GM23248 (cell line): ENCODE data around the gene IFNAR2. TPM values are rescaled to one million over a fixed set of nuclear protein-coding genes. Genes with fewer than 3 reads are reported as not detected.

ENCODE experiments used
- DNase-seq: peaks from one replicate; pipeline ENCODE4 v3.0.0-alpha.2; 2015
- H2AFZ ChIP-seq: fragments of 200-600 bp; sonication (generic); 2 replicates; pipeline ENCODE4 v1.6.1; 2016; ENCODE audit warnings: antibody characterized with exemption
- H3F3A ChIP-seq: fragments of 200-600 bp; sonication (generic); 2 replicates; pipeline ENCODE4 v1.6.1; 2016; ENCODE audit warnings: mild to moderate bottlenecking, antibody characterized with exemption, mixed run types; ENCODE audit not compliant: insufficient read depth
- H3K27ac ChIP-seq: fragments of 200-600 bp; sonication (generic); 2 replicates; pipeline ENCODE4 v1.5.1; 2016; ENCODE audit warnings: mild to moderate bottlenecking
- H3K27me3 ChIP-seq: fragments of 200-600 bp; sonication (generic); replicated peaks from 2 replicates; pipeline ENCODE4 v1.6.1; 2016; ENCODE audit warnings: mild to moderate bottlenecking; ENCODE audit not compliant: insufficient read depth
- H3K36me3 ChIP-seq: fragments of 200-600 bp; sonication (generic); 2 replicates; pipeline ENCODE4 v1.6.1; 2016; ENCODE audit warnings: low read depth, mild to moderate bottlenecking
- H3K4me1 ChIP-seq: fragments of 200-600 bp; sonication (generic); 2 replicates; pipeline ENCODE4 v1.6.1; 2016; ENCODE audit warnings: mild to moderate bottlenecking; ENCODE audit not compliant: insufficient read depth
- H3K4me2 ChIP-seq: fragments of 200-600 bp; sonication (generic); one replicate; pipeline ENCODE4 v1.6.1; 2016; ENCODE audit warnings: mild to moderate bottlenecking; ENCODE audit not compliant: unreplicated experiment
- H3K4me3 ChIP-seq: fragments of 200-600 bp; sonication (generic); 2 replicates; pipeline ENCODE4 v1.5.1; 2016; ENCODE audit warnings: mild to moderate bottlenecking
- H3K79me2 ChIP-seq: fragments of 200-600 bp; sonication (generic); 2 replicates; pipeline ENCODE4 v1.6.1; 2016; ENCODE audit warnings: mild to moderate bottlenecking; ENCODE audit not compliant: insufficient read depth
- H3K9ac ChIP-seq: fragments of 200-600 bp; sonication (generic); 2 replicates; pipeline ENCODE4 v1.6.1; 2016; ENCODE audit warnings: mild to moderate bottlenecking
- H3K9me2 ChIP-seq: fragments of 200-600 bp; sonication (generic); 2 replicates; pipeline ENCODE4 v1.6.1; 2016; ENCODE audit warnings: mixed run types, mild to moderate bottlenecking, moderate library complexity; ENCODE audit not compliant: insufficient read depth
- H3K9me3 ChIP-seq: fragments of 200-600 bp; sonication (generic); one replicate; pipeline ENCODE4 v1.6.1; 2017; ENCODE audit warnings: low read depth
- H4K20me1 ChIP-seq: fragments of 200-600 bp; sonication (generic); 2 replicates; pipeline ENCODE4 v1.6.0; 2016; ENCODE audit not compliant: insufficient read depth
- EZH2 ChIP-seq: fragments of 200-600 bp; sonication (generic); IDR thresholded peaks from 2 replicates; pipeline ENCODE4 v1.6.1; 2018; ENCODE audit warnings: antibody characterized with exemption, mild to moderate bottlenecking; ENCODE audit not compliant: insufficient read depth, poor library complexity, severe bottlenecking
- EZH2phosphoT487 ChIP-seq: fragments of 200-600 bp; sonication (generic); IDR thresholded peaks from 2 replicates; pipeline ENCODE4 v1.6.1; 2018; ENCODE audit warnings: antibody characterized with exemption, moderate library complexity, mild to moderate bottlenecking, low read depth; ENCODE audit not compliant: insufficient read depth
- WGBS, 2 experiments: methylation state at CpG; one replicate each; pipeline ENCODE4 v1.1.6; 2015 to 2017; ENCODE audit warnings: low lambda C conversion rate in 2 of 2, low coverage in 1 of 2; ENCODE audit errors: missing lambda C conversion rate in 2 of 2; 5-methylcytosine and 5-hydroxymethylcytosine counted together
- in situ Hi-C: fragments of 300-500 bp; cut with MboI; formaldehyde crosslinking; loops from 2 replicates; pipeline ENCODE4 v1.15.0; 2020
- polyA plus RNA-seq: library from polyadenylated mRNA; unstranded; fragments of >200 nt; fragmentation: Nextera tagmentation; extraction: Ambion mirVana; gene quantifications from 2 replicates; pipeline ENCODE4 v1.2.1, GENCODE V29; 2016
- total RNA-seq: library from RNA; depleted of rRNA; stranded (reverse); fragments of >200 nt; shearing (Covaris generic); gene quantifications from 2 replicates; pipeline ENCODE4 v1.2.3, GENCODE V29; 2014

The IFNAR2 gene
- total and polyA plus RNA-seq, 2 experiments from 2014 or later: 4.0 to 21.8 TPM

GRCh38 chr21:33232291-33233034 is 2.7 kb downstream of the IFNAR2 start:
- no peaks in the 10 kb centered on the region for H3K36me3 ChIP-seq
- H3K79me2 ChIP-seq: peaks cover 52% of the 10 kb centered on the region
- no peak overlapping the region for H3K27ac ChIP-seq
- 0 out of 2 replicates have a peak, but pooled peaks cover 4% of the 10 kb centered on the region for H3F3A ChIP-seq
- H2AFZ ChIP-seq: no peak overlapping the region
- 76 to 82% methylated on average over 5 of the region's 5 CpGs for WGBS, 2 experiments
- no peak overlapping the region for H3K4me3 ChIP-seq
- TF ChIP-seq EZH2phosphoT487: no peak
- no peak for TF ChIP-seq EZH2
- H3K9me2 ChIP-seq: no peaks in the 10 kb centered on the region
- H4K20me1 ChIP-seq: no peaks in the 10 kb centered on the region
- no peaks in the 10 kb centered on the region for H3K9me3 ChIP-seq
- H3K27me3 ChIP-seq: no peaks in the 10 kb centered on the region
- peaks cover 5% of the 10 kb centered on the region; the same call in 1 of the 2 replicates for H3K4me1 ChIP-seq
- H3K9ac ChIP-seq: no peak overlapping the region
- in situ Hi-C loops: no loop called here
- DNase-seq: no peak
- no peak overlapping the region for H3K4me2 ChIP-seq

DNA sequence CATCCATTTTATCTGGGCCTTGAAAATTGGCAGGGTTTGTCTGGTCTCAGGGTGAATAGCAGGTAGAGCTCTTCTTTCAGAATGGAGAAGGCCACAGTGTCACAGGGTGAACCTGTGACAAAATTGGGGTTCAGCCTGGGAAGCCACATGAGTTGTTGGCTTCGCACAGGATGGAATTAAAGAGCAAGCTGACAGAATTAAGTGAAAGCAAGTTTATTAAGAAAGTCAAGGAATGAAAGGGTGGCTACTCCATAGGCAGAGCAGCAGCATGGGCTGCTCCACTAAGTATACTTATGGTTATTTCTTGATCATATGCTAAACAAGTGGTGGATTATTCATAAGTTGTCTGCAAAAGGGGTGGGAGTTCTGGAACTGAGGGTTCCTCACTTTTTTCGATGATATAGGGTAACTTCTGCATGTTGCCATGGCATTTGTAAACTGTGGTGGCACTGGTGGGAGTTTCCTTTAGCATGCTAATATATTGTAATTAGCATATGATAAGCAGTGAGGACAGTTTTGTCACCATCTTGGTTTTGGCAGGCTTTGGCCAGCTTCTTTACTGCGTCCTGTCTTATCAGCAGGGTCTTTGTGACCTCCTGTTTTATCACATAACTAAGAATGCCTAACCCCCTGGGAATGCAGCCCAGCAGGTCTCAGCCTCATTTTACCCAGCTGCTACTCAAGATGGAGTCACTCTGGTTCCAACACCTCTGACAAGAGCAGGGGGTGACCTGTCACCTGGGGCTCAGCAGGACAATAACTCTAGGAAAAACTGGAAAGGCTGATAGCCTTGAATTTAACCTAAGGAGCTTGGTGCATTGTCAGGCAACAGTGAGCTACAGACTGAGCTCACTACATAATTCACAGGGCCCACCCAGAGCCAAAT is 5.1 kb downstream of the IFNAR2 start:
- no peaks in the 10 kb centered on the region for H3K9me3 ChIP-seq
- no peak overlapping the region for H3K4me3 ChIP-seq
- no peak for DNase-seq
- peaks cover 10% of the 10 kb centered on the region; the same call in 1 of the 2 replicates for H3F3A ChIP-seq
- no peak for TF ChIP-seq EZH2
- no peak for TF ChIP-seq EZH2phosphoT487
- H2AFZ ChIP-seq: no peak overlapping the region
- H3K79me2 ChIP-seq: peaks cover 56% of the 10 kb centered on the region
- 96 to 98% methylated on average over 3 of the region's 3 CpGs for WGBS, 2 experiments
- in situ Hi-C loops: no loop called here
- no peak overlapping the region for H3K4me2 ChIP-seq
- no peaks in the 10 kb centered on the region for H3K27me3 ChIP-seq
- H3K9me2 ChIP-seq: no peaks in the 10 kb centered on the region
- no peak overlapping the region for H3K9ac ChIP-seq
- no peak overlapping the region for H3K27ac ChIP-seq
- peaks cover 9% of the 10 kb centered on the region for H3K4me1 ChIP-seq
- no peaks in the 10 kb centered on the region; the same call in 1 of the 2 replicates for H4K20me1 ChIP-seq
- H3K36me3 ChIP-seq: no peaks in the 10 kb centered on the region

- H4K20me1 ChIP-seq: no peaks in the 10 kb centered on the region; the same call in 1 of the 2 replicates
- 98% methylated on average over 6 of the region's 6 CpGs for WGBS, 2 experiments
- in situ Hi-C loops: no loop called here
These were observed 6.4 kb downstream of the IFNAR2 start for GRCh38 chr21:33236013-33236686.

GRCh38 chr21:33236766-33237165 is 7.0 kb downstream of the IFNAR2 start:
- TF ChIP-seq EZH2phosphoT487 (no peak), EZH2 (no peak)
- in situ Hi-C loops: no loop called here
- no peak overlapping the region for H3K27ac ChIP-seq
- H3K4me1 ChIP-seq: peaks cover 5% of the 10 kb centered on the region
- H3K79me2 ChIP-seq: peaks cover 43% of the 10 kb centered on the region
- H3K9ac ChIP-seq: no peak overlapping the region
- no peak overlapping the region for H3K4me3 ChIP-seq
- no peaks in the 10 kb centered on the region for H3K36me3 ChIP-seq
- H3K9me3 ChIP-seq: no peaks in the 10 kb centered on the region
- no peaks in the 10 kb centered on the region; the same call in 1 of the 2 replicates for H4K20me1 ChIP-seq
- peaks cover 6% of the 10 kb centered on the region; the same call in 1 of the 2 replicates for H3F3A ChIP-seq
- H2AFZ ChIP-seq: no peak overlapping the region
- H3K9me2 ChIP-seq: no peaks in the 10 kb centered on the region
- no peak for DNase-seq
- 79 to 87% methylated on average over 2 of the region's 2 CpGs for WGBS, 2 experiments
- H3K27me3 ChIP-seq: no peaks in the 10 kb centered on the region
- no peak overlapping the region for H3K4me2 ChIP-seq

More at GRCh38 chr21:33236013-33236686, 6.4 kb downstream of the IFNAR2 start:
- no peaks in the 10 kb centered on the region for H3K9me2 ChIP-seq
- peaks cover 8% of the 10 kb centered on the region for H3K4me1 ChIP-seq
- H3K79me2 ChIP-seq: peaks cover 49% of the 10 kb centered on the region
- no peaks in the 10 kb centered on the region for H3K9me3 ChIP-seq
- no peak overlapping the region for H2AFZ ChIP-seq
- no peak overlapping the region for H3K4me2 ChIP-seq
- H3K9ac ChIP-seq: no peak overlapping the region
- H3K27ac ChIP-seq: no peak overlapping the region
- no peaks in the 10 kb centered on the region for H3K36me3 ChIP-seq
- no peak overlapping the region for H3K4me3 ChIP-seq
- no peak for TF ChIP-seq EZH2
- no peak for TF ChIP-seq EZH2phosphoT487
- no peaks in the 10 kb centered on the region for H3K27me3 ChIP-seq
- peaks cover 6% of the 10 kb centered on the region; the same call in 1 of the 2 replicates for H3F3A ChIP-seq
- DNase-seq: no peak
